ENCODE measurements around the gene CAMK4.
"Not testable (repeated sequence)": the region's sequence is repeated elsewhere in the genome, so short reads cannot be mapped to it uniquely, and the experiment has no call there.

Gene CAMK4

GRCh38 chr5:111320953-111321352 is 96.8 kb downstream of the CAMK4 start:
- no peak for DNase-seq

DNA sequence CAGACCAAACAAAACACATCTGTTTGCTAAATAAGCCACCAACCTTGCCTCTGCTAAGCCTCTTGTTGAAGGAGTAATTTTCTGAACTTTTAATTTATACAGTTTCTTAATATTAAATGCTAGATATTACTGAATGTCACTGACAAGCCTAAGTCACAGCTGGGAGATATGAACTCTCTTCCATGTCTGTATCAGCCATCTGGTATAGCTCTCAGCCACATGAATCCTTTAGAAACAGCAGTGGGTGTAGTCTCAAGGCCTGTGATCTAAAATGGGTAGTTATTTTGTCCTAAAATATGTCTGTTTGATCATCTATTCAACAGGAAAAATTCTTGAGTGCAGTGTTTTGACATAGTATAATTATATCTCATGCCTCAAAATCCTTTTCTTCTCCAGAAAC is 97.2 kb downstream of the CAMK4 start:
- DNase-seq, result no peak

DNA sequence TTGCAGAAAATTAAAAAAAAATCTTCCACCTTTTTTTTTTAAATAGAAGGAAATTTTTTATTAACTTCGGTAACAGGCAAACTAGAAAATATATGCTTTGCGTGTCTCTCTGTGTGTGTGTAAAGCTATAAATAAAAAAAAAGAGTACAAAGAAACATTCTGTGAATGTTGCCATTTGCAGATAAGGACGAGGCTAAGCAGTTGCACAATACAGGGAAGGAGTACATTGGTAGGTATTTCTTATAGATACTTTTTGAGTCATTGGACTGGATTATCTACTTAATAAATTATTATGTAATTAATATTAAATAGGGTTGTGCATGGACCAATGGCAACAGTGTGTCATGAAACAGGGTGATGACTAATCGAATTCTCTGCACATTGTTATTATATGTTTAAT is 102.4 kb downstream of the CAMK4 start:
- DNase-seq, result no peak

GRCh38 chr5:111337133-111337532 is 112.9 kb downstream of the CAMK4 start:
- DNase-seq, result no peak

- DNase-seq, result no peak
Measured at GRCh38 chr5:111337688-111338087, 113.5 kb downstream of the CAMK4 start.

DNA sequence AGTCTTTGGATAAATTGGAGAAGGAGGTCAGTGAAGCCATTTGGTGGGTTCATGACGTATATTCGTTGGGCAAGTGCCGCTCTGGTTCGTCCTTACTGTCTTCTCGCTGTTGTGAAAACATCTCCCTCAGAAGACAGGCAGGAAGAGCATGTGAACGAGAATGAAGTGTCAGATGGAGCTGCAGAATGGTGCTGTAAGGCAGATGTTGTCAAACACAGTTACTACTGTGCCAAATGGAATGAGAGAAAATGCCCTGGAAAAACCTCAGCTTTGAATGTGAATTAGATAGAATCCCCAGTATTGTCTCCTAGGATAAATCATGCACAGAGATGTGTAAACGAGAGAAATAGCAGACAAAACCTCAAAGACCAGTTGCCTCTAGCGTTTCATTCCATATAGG is 121.5 kb downstream of the CAMK4 start:
- DNase-seq, result no peak

DNA sequence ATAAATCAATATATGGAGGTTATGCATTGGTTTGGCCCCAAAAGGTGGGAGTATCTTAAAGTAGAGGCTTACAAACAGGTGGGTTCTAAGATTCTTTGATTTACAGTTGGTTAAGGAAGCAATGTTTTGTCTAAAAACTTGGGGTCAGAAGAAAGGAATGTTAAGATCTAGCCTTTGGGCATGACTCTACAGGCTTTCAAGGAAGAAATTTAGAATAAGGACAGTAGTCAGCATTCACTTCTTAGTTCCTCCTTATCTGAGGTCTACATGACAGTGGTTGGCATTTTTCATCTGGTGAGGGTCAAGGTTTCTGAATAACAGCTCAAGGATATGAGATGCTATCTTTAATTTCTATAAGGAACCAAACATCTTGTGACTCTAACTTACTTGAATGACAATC is 122.8 kb downstream of the CAMK4 start:
- no peak for DNase-seq

GRCh38 chr5:111348661-111349329 is 124.6 kb downstream of the CAMK4 start:
- no peak for DNase-seq

- no peak for DNase-seq
Measured at GRCh38 chr5:111349429-111349828, 125.2 kb downstream of the CAMK4 start.

- DNase-seq, result no peak
Measured at GRCh38 chr5:111353035-111353434, 128.9 kb downstream of the CAMK4 start.

DNA sequence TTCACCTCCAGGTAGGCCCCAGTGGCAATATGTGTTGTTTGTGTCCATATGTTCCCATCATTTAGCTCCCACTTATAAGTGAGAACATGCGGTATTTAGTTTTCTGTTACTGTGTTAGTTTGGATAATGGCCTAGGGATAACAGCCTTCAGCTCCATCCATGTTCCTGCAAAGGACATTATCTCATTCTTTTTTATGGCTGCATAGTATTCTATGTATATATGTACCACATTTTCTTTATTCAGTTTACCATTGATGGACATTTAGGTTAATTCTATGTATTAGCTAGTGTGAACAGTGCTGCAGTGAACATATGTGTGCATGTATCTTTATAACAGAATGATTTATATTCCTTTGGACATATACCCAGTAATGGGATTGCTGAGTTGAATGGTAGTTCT is 134.5 kb downstream of the CAMK4 start:
- DNase-seq, result not testable (repeated sequence)

GRCh38 chr5:111360173-111360572 is 136.0 kb downstream of the CAMK4 start:
- no peak for DNase-seq

- DNase-seq, result no peak
Measured at GRCh38 chr5:111364992-111365391, 140.8 kb downstream of the CAMK4 start.

DNA sequence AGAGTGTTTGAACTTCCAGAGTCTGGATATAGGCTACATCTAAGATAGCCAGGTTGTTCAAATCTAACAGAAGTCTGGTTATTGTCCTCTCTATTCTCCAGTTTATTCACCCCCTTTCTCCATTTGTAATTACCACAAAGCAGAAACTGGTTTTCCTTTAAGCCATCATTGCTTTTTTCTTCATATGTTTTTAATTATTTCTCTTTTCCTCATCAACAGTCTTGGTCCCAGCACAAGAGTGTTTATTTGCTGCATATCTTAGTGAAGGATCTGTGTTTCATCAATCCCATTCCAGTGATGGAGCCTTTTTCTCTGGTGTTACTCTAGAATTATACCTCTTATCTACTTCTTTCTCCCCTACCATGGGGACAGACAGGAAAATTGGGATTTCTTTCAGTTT is 142.2 kb downstream of the CAMK4 start:
- no peak for DNase-seq

DNA sequence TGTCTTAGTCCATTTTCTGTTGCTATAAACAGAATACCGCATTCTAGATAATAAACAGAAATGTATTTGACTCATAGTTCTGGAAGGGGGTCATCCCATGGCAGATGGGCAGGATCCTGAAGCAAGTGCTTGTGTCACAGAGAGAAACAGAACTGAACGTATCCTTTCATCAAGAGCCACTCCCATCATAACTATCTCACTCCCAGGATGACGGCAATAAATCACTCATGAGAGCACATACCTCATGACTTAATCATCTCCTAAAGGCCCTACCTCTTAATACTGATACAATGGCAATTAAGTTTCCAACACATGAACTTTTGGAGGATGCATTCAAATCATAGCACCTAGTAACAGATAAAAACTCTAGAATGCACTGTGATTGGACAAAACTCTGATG is 142.9 kb downstream of the CAMK4 start:
- DNase-seq, result no peak

GRCh38 chr5:111372799-111373198 is 148.6 kb downstream of the CAMK4 start:
- DNase-seq, result no peak

DNA sequence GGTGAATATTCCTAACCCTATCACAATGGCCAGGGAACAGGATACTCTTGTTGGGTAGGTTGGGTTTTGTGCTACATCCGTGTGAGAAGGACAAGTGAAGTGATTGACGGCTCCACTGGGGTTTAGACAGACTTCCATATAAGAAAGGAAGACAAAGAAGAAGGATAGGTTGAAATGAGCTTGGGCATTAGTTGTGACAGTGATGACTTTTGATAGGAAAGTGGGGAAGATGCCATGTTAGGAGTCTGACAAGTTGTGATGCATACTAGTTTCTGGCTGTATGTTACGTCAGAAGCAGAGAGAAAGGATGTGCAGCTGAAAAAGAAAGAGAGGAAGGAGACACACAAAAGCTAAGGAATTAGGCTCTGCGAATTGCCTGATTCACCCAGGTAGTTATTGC is 150.2 kb downstream of the CAMK4 start:
- no peak for DNase-seq

- DNase-seq, result no peak
Measured at GRCh38 chr5:111375645-111376044, 151.5 kb downstream of the CAMK4 start.

GRCh38 chr5:111377306-111377705 is 153.1 kb downstream of the CAMK4 start:
- DNase-seq, result no peak

GRCh38 chr5:111379391-111379816 is 155.2 kb downstream of the CAMK4 start:
- DNase-seq, result no peak

DNA sequence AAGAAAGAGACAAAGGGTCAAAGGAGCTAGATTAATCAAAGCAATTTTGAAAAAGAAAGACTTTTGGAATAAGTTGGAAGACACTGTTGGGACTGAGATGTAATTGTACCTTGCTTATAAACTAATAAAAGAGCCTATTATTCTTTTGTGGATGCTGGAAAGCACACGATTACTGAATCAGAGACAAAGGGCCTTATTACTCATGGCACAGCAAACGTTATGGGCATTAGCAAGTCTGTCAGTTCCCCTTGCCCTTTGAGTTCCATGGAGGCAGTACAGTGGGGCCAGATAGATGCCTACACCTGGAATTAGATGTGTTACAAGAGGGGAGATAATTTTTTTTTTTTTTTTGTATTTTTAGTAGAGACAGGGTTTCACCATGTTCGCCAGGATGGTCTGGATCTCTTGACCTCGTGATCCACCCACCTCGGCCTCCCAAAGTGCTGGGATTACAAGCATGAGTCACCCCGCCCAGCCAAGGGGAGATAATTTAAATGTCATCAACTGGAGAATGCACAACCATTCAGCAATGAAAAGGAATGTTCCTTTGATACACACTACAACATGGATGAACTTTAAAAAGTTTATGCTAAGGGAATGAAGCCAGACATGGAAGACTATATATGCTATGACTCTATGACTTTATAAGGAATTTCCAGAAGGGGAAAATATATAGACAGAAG is 159.2 kb downstream of the CAMK4 start:
- no peak for DNase-seq

DNA sequence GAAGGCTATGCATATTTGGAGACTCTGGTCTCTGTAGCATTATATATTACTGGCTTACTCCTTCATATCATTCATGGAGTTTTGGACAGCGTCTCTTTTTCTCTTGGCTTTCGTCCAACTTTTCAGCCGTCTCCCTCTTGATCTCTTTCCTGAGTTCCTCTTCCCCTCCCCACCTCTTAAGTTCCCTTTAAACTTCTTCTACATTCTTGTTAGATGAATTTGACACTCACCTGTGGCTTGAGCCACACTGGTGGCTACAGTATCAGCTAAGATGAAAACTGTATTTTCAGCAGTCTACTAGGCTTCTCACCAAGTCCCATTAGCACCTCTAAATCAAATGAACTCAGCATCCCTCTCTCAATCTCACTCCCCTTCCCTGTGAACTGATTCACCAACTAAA is 160.0 kb downstream of the CAMK4 start:
- DNase-seq, result no peak

DNA sequence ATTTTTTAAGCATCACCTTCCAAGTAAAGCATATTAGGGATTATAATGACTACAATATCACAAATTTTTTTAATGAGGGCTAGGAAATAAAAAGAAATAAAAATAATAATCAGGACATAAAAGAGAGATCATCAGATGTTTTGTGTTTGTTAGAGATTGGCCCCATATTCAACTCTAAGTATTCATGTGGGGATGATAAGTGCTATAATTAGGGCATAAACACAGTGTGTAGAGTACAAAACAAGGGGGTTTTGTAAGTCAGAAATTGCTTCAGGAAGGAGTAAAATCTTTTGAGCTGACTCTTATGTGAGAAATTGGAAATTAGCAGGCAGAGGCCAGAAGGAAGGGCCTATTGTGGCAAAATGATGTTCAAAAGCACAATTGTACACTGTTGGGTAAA is 160.9 kb downstream of the CAMK4 start:
- DNase-seq, result no peak

GRCh38 chr5:111385970-111386831 is 162.0 kb downstream of the CAMK4 start:
- DNase-seq, result peak; percentile 59
